ENCODE measurements around the gene CDC42EP4.

Gene CDC42EP4

GRCh38 chr17:73300392-73300791 lies 11.4 kb downstream of the CDC42EP4 start:
- Histone ChIP-seq H3K9me3 (ENCODE audit: control insufficient read depth, low read length) (no peaks in the 10 kb centered on the region), H3K4me3 (ENCODE audit: insufficient read depth, low read depth, low read length, poor library complexity, severe bottlenecking) (no peak overlapping the region), H3K36me3 (ENCODE audit: control insufficient read depth, insufficient read depth, low read length) (no peaks in the 10 kb centered on the region), H3K27me3 (replicated peaks; ENCODE audit: control insufficient read depth, insufficient read depth, low read length, poor library complexity, severe bottlenecking) (no peaks in the 10 kb centered on the region), H3K4me1 (ENCODE audit: control insufficient read depth, insufficient read depth, low read length, poor library complexity, severe bottlenecking) (no peaks in the 10 kb centered on the region), H3K27ac (ENCODE audit: insufficient read depth, low read length, poor library complexity, severe bottlenecking) (no peak overlapping the region)
- no peak for DNase-seq

GRCh38 chr17:73297934-73298861 lies 13.6 kb downstream of the CDC42EP4 start:
- no peak for DNase-seq
- H3K4me3 ChIP-seq (ENCODE audit: insufficient read depth, low read depth, low read length, poor library complexity, severe bottlenecking) = no peak overlapping the region
- H3K4me1 ChIP-seq (ENCODE audit: control insufficient read depth, insufficient read depth, low read length, poor library complexity, severe bottlenecking) = no peaks in the 10 kb centered on the region
- H3K27me3 ChIP-seq (replicated peaks; ENCODE audit: control insufficient read depth, insufficient read depth, low read length, poor library complexity, severe bottlenecking) = no peaks in the 10 kb centered on the region
- H3K9me3 ChIP-seq (ENCODE audit: control insufficient read depth, low read length) = no peaks in the 10 kb centered on the region
- no peaks in the 10 kb centered on the region for H3K36me3 ChIP-seq (ENCODE audit: control insufficient read depth, insufficient read depth, low read length)
- no peak overlapping the region for H3K27ac ChIP-seq (ENCODE audit: insufficient read depth, low read length, poor library complexity, severe bottlenecking)

GRCh38 chr17:73293480-73293911 lies 18.3 kb downstream of the CDC42EP4 start:
- H3K27ac ChIP-seq (ENCODE audit: insufficient read depth, low read length, poor library complexity, severe bottlenecking) = no peak overlapping the region
- no peaks in the 10 kb centered on the region for H3K36me3 ChIP-seq (ENCODE audit: control insufficient read depth, insufficient read depth, low read length)
- no peaks in the 10 kb centered on the region for H3K4me1 ChIP-seq (ENCODE audit: control insufficient read depth, insufficient read depth, low read length, poor library complexity, severe bottlenecking)
- H3K27me3 ChIP-seq (replicated peaks; ENCODE audit: control insufficient read depth, insufficient read depth, low read length, poor library complexity, severe bottlenecking) = no peaks in the 10 kb centered on the region
- no peak overlapping the region for H3K4me3 ChIP-seq (ENCODE audit: insufficient read depth, low read depth, low read length, poor library complexity, severe bottlenecking)
- no peak for DNase-seq
- H3K9me3 ChIP-seq (ENCODE audit: control insufficient read depth, low read length) = no peaks in the 10 kb centered on the region

- no peak overlapping the region for H3K4me3 ChIP-seq (ENCODE audit: insufficient read depth, low read depth, low read length, poor library complexity, severe bottlenecking)
- H3K9me3 ChIP-seq (ENCODE audit: control insufficient read depth, low read length) = no peaks in the 10 kb centered on the region
- no peak overlapping the region for H3K27ac ChIP-seq (ENCODE audit: insufficient read depth, low read length, poor library complexity, severe bottlenecking)
- no peaks in the 10 kb centered on the region for H3K27me3 ChIP-seq (replicated peaks; ENCODE audit: control insufficient read depth, insufficient read depth, low read length, poor library complexity, severe bottlenecking)
- H3K36me3 ChIP-seq (ENCODE audit: control insufficient read depth, insufficient read depth, low read length) = no peaks in the 10 kb centered on the region
- DNase-seq = no peak
- no peaks in the 10 kb centered on the region for H3K4me1 ChIP-seq (ENCODE audit: control insufficient read depth, insufficient read depth, low read length, poor library complexity, severe bottlenecking)
Measured at GRCh38 chr17:73293031-73293430, 18.8 kb downstream of the CDC42EP4 start.

- no peak overlapping the region for H3K27ac ChIP-seq (ENCODE audit: insufficient read depth, low read length, poor library complexity, severe bottlenecking)
- no peaks in the 10 kb centered on the region for H3K36me3 ChIP-seq (ENCODE audit: control insufficient read depth, insufficient read depth, low read length)
- H3K4me1 ChIP-seq (ENCODE audit: control insufficient read depth, insufficient read depth, low read length, poor library complexity, severe bottlenecking) = no peaks in the 10 kb centered on the region
- H3K27me3 ChIP-seq (replicated peaks; ENCODE audit: control insufficient read depth, insufficient read depth, low read length, poor library complexity, severe bottlenecking) = no peaks in the 10 kb centered on the region
- no peak for DNase-seq
- no peaks in the 10 kb centered on the region for H3K9me3 ChIP-seq (ENCODE audit: control insufficient read depth, low read length)
- H3K4me3 ChIP-seq (ENCODE audit: insufficient read depth, low read depth, low read length, poor library complexity, severe bottlenecking) = no peak overlapping the region
Measured at GRCh38 chr17:73292031-73292531, 19.7 kb downstream of the CDC42EP4 start.

- no peaks in the 10 kb centered on the region for H3K27me3 ChIP-seq (replicated peaks; ENCODE audit: control insufficient read depth, insufficient read depth, low read length, poor library complexity, severe bottlenecking)
- H3K9me3 ChIP-seq (ENCODE audit: control insufficient read depth, low read length) = no peaks in the 10 kb centered on the region
- H3K4me3 ChIP-seq (ENCODE audit: insufficient read depth, low read depth, low read length, poor library complexity, severe bottlenecking) = no peak overlapping the region
- no peak for DNase-seq
- no peaks in the 10 kb centered on the region for H3K4me1 ChIP-seq (ENCODE audit: control insufficient read depth, insufficient read depth, low read length, poor library complexity, severe bottlenecking)
- H3K27ac ChIP-seq (ENCODE audit: insufficient read depth, low read length, poor library complexity, severe bottlenecking) = no peak overlapping the region
- H3K36me3 ChIP-seq (ENCODE audit: control insufficient read depth, insufficient read depth, low read length) = no peaks in the 10 kb centered on the region
Measured at GRCh38 chr17:73291260-73291801, 20.5 kb downstream of the CDC42EP4 start.

GRCh38 chr17:73290399-73291259 lies 21.2 kb downstream of the CDC42EP4 start:
- Histone ChIP-seq H3K4me1 (ENCODE audit: control insufficient read depth, insufficient read depth, low read length, poor library complexity, severe bottlenecking) (no peaks in the 10 kb centered on the region), H3K4me3 (ENCODE audit: insufficient read depth, low read depth, low read length, poor library complexity, severe bottlenecking) (no peak overlapping the region), H3K27me3 (replicated peaks; ENCODE audit: control insufficient read depth, insufficient read depth, low read length, poor library complexity, severe bottlenecking) (no peaks in the 10 kb centered on the region), H3K36me3 (ENCODE audit: control insufficient read depth, insufficient read depth, low read length) (no peaks in the 10 kb centered on the region), H3K27ac (ENCODE audit: insufficient read depth, low read length, poor library complexity, severe bottlenecking) (no peak overlapping the region), H3K9me3 (ENCODE audit: control insufficient read depth, low read length) (no peaks in the 10 kb centered on the region)
- no peak for DNase-seq

GRCh38 chr17:73289549-73290254 lies 22.1 kb downstream of the CDC42EP4 start:
- Histone ChIP-seq H3K27me3 (replicated peaks; ENCODE audit: control insufficient read depth, insufficient read depth, low read length, poor library complexity, severe bottlenecking) (no peaks in the 10 kb centered on the region), H3K9me3 (ENCODE audit: control insufficient read depth, low read length) (no peaks in the 10 kb centered on the region), H3K27ac (ENCODE audit: insufficient read depth, low read length, poor library complexity, severe bottlenecking) (no peak overlapping the region), H3K4me3 (ENCODE audit: insufficient read depth, low read depth, low read length, poor library complexity, severe bottlenecking) (no peak overlapping the region), H3K4me1 (ENCODE audit: control insufficient read depth, insufficient read depth, low read length, poor library complexity, severe bottlenecking) (no peaks in the 10 kb centered on the region), H3K36me3 (ENCODE audit: control insufficient read depth, insufficient read depth, low read length) (no peaks in the 10 kb centered on the region)
- DNase-seq = no peak

- H3K27ac ChIP-seq (ENCODE audit: insufficient read depth, low read length, poor library complexity, severe bottlenecking) = no peak overlapping the region
Measured at GRCh38 chr17:73288534-73289302, 23.1 kb downstream of the CDC42EP4 start.

More at GRCh38 chr17:73288534-73289302, 23.1 kb downstream of the CDC42EP4 start:
- Histone ChIP-seq H3K36me3 (ENCODE audit: control insufficient read depth, insufficient read depth, low read length) (no peaks in the 10 kb centered on the region), H3K27me3 (replicated peaks; ENCODE audit: control insufficient read depth, insufficient read depth, low read length, poor library complexity, severe bottlenecking) (no peaks in the 10 kb centered on the region), H3K4me3 (ENCODE audit: insufficient read depth, low read depth, low read length, poor library complexity, severe bottlenecking) (no peak overlapping the region), H3K4me1 (ENCODE audit: control insufficient read depth, insufficient read depth, low read length, poor library complexity, severe bottlenecking) (no peaks in the 10 kb centered on the region), H3K9me3 (ENCODE audit: control insufficient read depth, low read length) (no peaks in the 10 kb centered on the region)
- DNase-seq = no peak

Data from effector memory CD4-positive, alpha-beta T cell (primary cell).